Panc1 (cell line): Measurements from ENCODE around the gene HMGXB4. TPM values are rescaled to one million over a fixed set of nuclear protein-coding genes. Genes with fewer than 3 reads are reported as not detected.

Source experiments
- ATAC-seq: fragments of 200-7000 bp; cut with Tn5 transposase; 2 replicates; pipeline ENCODE4 v1.9.1; 2020; ENCODE audit warnings: mild to moderate bottlenecking, moderate library complexity
- Bru-seq: library from RNA; stranded (reverse); fragments of 400-500 nt; gene quantifications from one replicate; lab custom pipeline; 2021; lab: Mats Ljungman, UMichigan
- BruChase-seq, 2 experiments: library from RNA; stranded (reverse); fragments of 400-500 nt; gene quantifications; one replicate each; lab custom pipeline; 2021; lab: Mats Ljungman, UMichigan
- BruUV-seq: library from RNA; stranded (reverse); fragments of 400-500 nt; replicated peaks from 2 replicates; lab custom pipeline; 2021; lab: Mats Ljungman, UMichigan
- CTCF ChIA-PET: fragments of 300-600 bp; sonication (Branson Sonifier 250); formaldehyde crosslinking; loops from one replicate; lab custom pipeline; 2022; ENCODE audit warnings: antibody characterized with exemption; lab: Charles Lee
- POLR2A ChIA-PET: fragments of 300-600 bp; sonication (Branson Sonifier 250); formaldehyde crosslinking; loops from one replicate; lab custom pipeline; 2022; ENCODE audit warnings: antibody characterized with exemption; lab: Charles Lee
- DNase-seq: peaks from one replicate; pipeline ENCODE4 v3.0.0-alpha.2; 2010; ENCODE audit warnings: low read depth, low spot score
- H3K27ac ChIP-seq: 2 replicates; pipeline ENCODE4 v1.5.1; 2011; ENCODE audit warnings: mild to moderate bottlenecking, low read length, inconsistent platforms
- H3K27me3 ChIP-seq: fragments of 200-500 bp; sonication (Bioruptor generic); 2 replicates; pipeline ENCODE4 v1.6.0; 2014; ENCODE audit warnings: low read length, inconsistent platforms; ENCODE audit not compliant: control insufficient read depth, insufficient read depth
- H3K36me3 ChIP-seq: fragments of 200-500 bp; sonication (Bioruptor generic); 2 replicates; pipeline ENCODE4 v1.5.1; 2014; ENCODE audit warnings: inconsistent platforms, mild to moderate bottlenecking, low read length, moderate library complexity; ENCODE audit not compliant: control insufficient read depth, insufficient read depth
- H3K4me1 ChIP-seq: 2 replicates; pipeline ENCODE4 v1.5.1; 2011; ENCODE audit warnings: inconsistent platforms, mild to moderate bottlenecking, low read length, moderate library complexity; ENCODE audit not compliant: control insufficient read depth, insufficient read depth
- H3K4me3 ChIP-seq, 2 experiments: 2 replicates each; pipeline ENCODE4 v1.5.1; 2011 to 2012; ENCODE audit warnings: low read depth in 2 of 2, low read length in 2 of 2, mild to moderate bottlenecking in 2 of 2, inconsistent platforms in 1 of 2, moderate library complexity in 1 of 2
- H3K9me3 ChIP-seq: fragments of 200-500 bp; sonication (Bioruptor generic); 2 replicates; pipeline ENCODE4 v1.5.1; 2014; ENCODE audit warnings: low read depth, mild to moderate bottlenecking, inconsistent platforms, low read length, moderate library complexity; ENCODE audit not compliant: control insufficient read depth, insufficient read depth
- CTCF ChIP-seq: fragments of 450-650 bp; IDR thresholded peaks from 2 replicates; pipeline ENCODE4 v1.5.1; 2017; ENCODE audit warnings: mild to moderate bottlenecking
- POLR2AphosphoS5 ChIP-seq: IDR thresholded peaks from 2 replicates; pipeline ENCODE4 v1.6.1; 2012; ENCODE audit warnings: mild to moderate bottlenecking, low read depth, low read length, moderate library complexity
- REST ChIP-seq, 2 experiments: IDR thresholded peaks; 2 replicates each; pipeline ENCODE4 v1.6.1; 2011 to 2012; ENCODE audit warnings: low read depth in 2 of 2, control low read depth in 1 of 2, low read length in 1 of 2, mild to moderate bottlenecking in 1 of 2, moderate library complexity in 1 of 2; ENCODE audit not compliant: insufficient read depth in 1 of 2
- SIN3A ChIP-seq: IDR thresholded peaks from 2 replicates; pipeline ENCODE4 v1.6.1; 2012; ENCODE audit warnings: low read depth, mild to moderate bottlenecking, low read length, moderate library complexity, borderline replicate concordance; ENCODE audit not compliant: insufficient read depth
- TCF7L2 ChIP-seq: IDR thresholded peaks from 2 replicates; pipeline ENCODE4 v1.6.1; 2011; ENCODE audit warnings: mild to moderate bottlenecking, low read depth, low read length, inconsistent platforms
- in situ Hi-C: cut with HindIII; loops from 2 replicates; pipeline ENCODE4 v1.10.0; 2016; ENCODE audit warnings: low sequenced_read_pairs, low pct_unique_long_range_greater_than_20kb
- intact Hi-C: fragments of 100-400 bp; cut with micrococcal nuclease; formaldehyde crosslinking; loops from one replicate; pipeline ENCODE4 v1.10.0; 2022; ENCODE audit not compliant: unreplicated experiment
- long read RNA-seq: library from polyadenylated mRNA; unstranded; transcript quantifications from one replicate; pipeline ENCODE4 v2.0.0, GENCODE V29; 2021; ENCODE audit not compliant: unreplicated experiment
- polyA plus RNA-seq: library from polyadenylated mRNA; unstranded; fragments of >200 nt; gene quantifications from one replicate; pipeline ENCODE4 v1.2.1, GENCODE V29; 2012; ENCODE audit warnings: missing spikeins; ENCODE audit not compliant: insufficient read length
- total RNA-seq: library from RNA; stranded (reverse); gene quantifications from one replicate; pipeline ENCODE4 v1.2.1, GENCODE V29; 2021; ENCODE audit not compliant: unreplicated experiment

The HMGXB4 gene
- total RNA-seq (23.7 TPM), Bru-seq, nascent RNA (percentile 91 among the genes with signal in this experiment), BruChase-seq, experiment 1, labeled RNA remaining after a 2-hour chase (percentile 93 among the genes with signal in this experiment), BruChase-seq, experiment 2, labeled RNA remaining after a 6-hour chase (percentile 80 among the genes with signal in this experiment)
- polyA plus RNA-seq = 13.3 TPM
- long read RNA-seq, full-length matches to known transcripts = 11 of 30 reads
- long read RNA-seq, partial matches to known transcripts = 7 of 30 reads
- long read RNA-seq, other reads (novel, unspliced or antisense) = 12 of 30 reads

- no TSS peak for BruUV-seq
- CTCF ChIA-PET = interaction anchor here (0.6 kb wide), 1 partner anchor 240 kb away, joined by 3 read pairs; no protein-coding TSS in a partner anchor
- no peaks in the 10 kb centered on the region for H3K9me3 ChIP-seq
- H3K4me1 ChIP-seq = peaks cover 11% of the 10 kb centered on the region; the same call in 1 of the 2 replicates
- H3K27me3 ChIP-seq = no peaks in the 10 kb centered on the region
- POLR2A ChIA-PET = no interaction called here
- H3K4me3 ChIP-seq = peak within 1 kb of the TSS; percentile 74 to 90
- no peak for DNase-seq
- peaks cover 5% of the 10 kb centered on the region for H3K36me3 ChIP-seq
- intact Hi-C loops (no loop called here), in situ Hi-C loops (no loop called here)
- peak within 1 kb of the TSS; percentile 90 for H3K27ac ChIP-seq
- peak; percentile 96 for ATAC-seq
- TF ChIP-seq REST (IDR thresholded peaks at IDR 0.05; ENCODE audit: insufficient read depth in 1 of 2, low read depth in 2 of 2, low read length in 1 of 2) = 0 out of 4 replicates have a peak, but pooled peaks of 1 of the 2 experiments have one; percentile 37
- peak; percentile 42; the same call in 1 of the 2 replicates for TF ChIP-seq POLR2AphosphoS5
- TF ChIP-seq SIN3A = 0 out of 2 replicates have a peak, but pooled peaks have one; percentile 58
- no peak; the same call in 1 of the 2 replicates for TF ChIP-seq TCF7L2
- 0 out of 2 replicates have a peak, but pooled peaks have one; percentile 23 for TF ChIP-seq CTCF
Observed at GRCh38 chr22:35257321-35258190, at the start of gene HMGXB4. Gene HMGXB4 (plus strand): TSS chr22:35257493. CDS start chr22:35262391, 4,898 bp downstream.

- in situ Hi-C loops = no loop called here
- DNase-seq = no peak
- Histone ChIP-seq H3K36me3 (no peaks in the 10 kb centered on the region), H3K27me3 (no peaks in the 10 kb centered on the region), H3K4me3 (no peak overlapping the region), H3K9me3 (no peaks in the 10 kb centered on the region), H3K27ac (no peak overlapping the region), H3K4me1 (no peaks in the 10 kb centered on the region)
- no TSS peak for BruUV-seq
- TF ChIP-seq TCF7L2 = no peak
- ChIA-PET POLR2A (no interaction called here), CTCF (no interaction called here)
- intact Hi-C loops = no loop called here
- no peak for ATAC-seq
Observed at GRCh38 chr22:35208003-35208402, 49.3 kb upstream of the HMGXB4 start.
